Skeletal muscle tissue (tissue), 4 donors: ENCODE measurements around the gene TRPM6. TPM values are rescaled to one million over a fixed set of nuclear protein-coding genes. Genes with fewer than 3 reads are reported as not detected.

Source experiments
- H3K27ac ChIP-seq: one replicate; pipeline ENCODE4 v1.7.0; 2013; ENCODE audit warnings: mild to moderate bottlenecking, low read depth, low read length, inconsistent platforms
- H3K27me3 ChIP-seq, 3 donors: one replicate each; pipeline ENCODE4 v1.7.0; 2013; ENCODE audit warnings: low read length in 3 of 3; ENCODE audit not compliant: control insufficient read depth in 3 of 3, insufficient read depth in 3 of 3
- H3K36me3 ChIP-seq, 3 donors: one replicate each; pipeline ENCODE4 v1.7.0; 2013; ENCODE audit warnings: low read length in 3 of 3; ENCODE audit not compliant: control insufficient read depth in 3 of 3, insufficient read depth in 3 of 3
- H3K4me1 ChIP-seq, 3 donors: one replicate each; pipeline ENCODE4 v1.7.0; 2013; ENCODE audit warnings: low read length in 3 of 3, mild to moderate bottlenecking in 3 of 3; ENCODE audit not compliant: control insufficient read depth in 3 of 3, insufficient read depth in 3 of 3
- H3K4me3 ChIP-seq, 3 donors: one replicate each; pipeline ENCODE4 v1.7.0; 2013; ENCODE audit warnings: low read length in 3 of 3
- H3K9ac ChIP-seq, 3 donors: one replicate each; pipeline ENCODE4 v1.7.0; 2013; ENCODE audit warnings: low read length in 3 of 3, mild to moderate bottlenecking in 3 of 3, moderate library complexity in 2 of 3, low read depth in 1 of 3
- H3K9me3 ChIP-seq, 3 donors: one replicate each; pipeline ENCODE4 v1.7.0; 2013; ENCODE audit warnings: low read length in 3 of 3; ENCODE audit not compliant: control insufficient read depth in 3 of 3
- total RNA-seq: library from RNA; depleted of rRNA; stranded (reverse); fragments of >200 nt; gene quantifications from one replicate; pipeline ENCODE4 v1.2.3, GENCODE V29; 2014
- donor health status: Osteomylitis.

TRPM6 gene
- total RNA-seq, 1 donor from 2014 or later, result under 0.01 TPM

DNA sequence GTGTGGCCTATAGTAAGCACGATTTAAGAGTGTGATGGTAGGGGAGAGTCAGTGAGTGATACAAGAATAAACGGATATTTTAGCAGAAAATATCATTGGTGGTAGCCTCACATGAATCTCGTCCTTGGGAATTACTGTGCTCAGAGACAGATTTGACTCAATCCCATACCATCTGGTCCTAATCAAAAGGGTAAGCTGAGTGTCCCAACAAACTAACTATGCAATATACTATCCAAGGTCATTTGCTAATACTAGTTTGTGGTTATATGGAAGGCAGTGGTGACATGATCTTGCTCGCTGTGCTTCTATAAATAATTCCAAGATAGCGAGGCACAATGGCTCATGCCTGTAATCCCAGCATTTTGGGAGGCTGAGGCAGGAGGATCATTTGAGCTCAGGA, 103.2 kb downstream of the TRPM6 start:
- Histone ChIP-seq H3K9ac (no peak overlapping the region), H3K4me1 (no peaks in the 10 kb centered on the region), H3K4me3 (no peak overlapping the region), H3K27me3 (no peaks in the 10 kb centered on the region), H3K27ac (no peak overlapping the region), H3K9me3 (peaks cover 0 to 2% (median 0%) of the 10 kb centered on the region in 3 donors), H3K36me3 (no peaks in the 10 kb centered on the region)

DNA sequence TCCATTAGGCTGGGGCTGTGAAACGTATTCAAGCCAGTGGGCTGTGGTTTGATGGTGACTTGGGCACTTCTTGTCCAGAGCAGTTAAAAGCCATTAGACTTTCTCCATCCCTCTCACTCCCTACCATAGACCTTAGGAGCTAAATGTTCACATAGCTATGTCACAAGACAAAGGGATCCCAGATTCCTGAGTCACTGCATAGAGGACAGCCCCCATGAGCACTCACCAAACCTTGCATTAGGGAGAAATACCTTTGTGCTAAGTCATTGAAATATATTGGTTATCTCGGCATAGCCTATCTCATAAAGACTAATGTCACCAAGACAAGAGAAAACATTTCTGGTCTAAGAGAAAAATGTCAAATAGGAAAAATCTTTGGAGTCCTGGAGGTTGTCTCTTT, 104.3 kb downstream of the TRPM6 start:
- Histone ChIP-seq H3K9me3 (peaks cover 0 to 1% (median 0%) of the 10 kb centered on the region in 3 donors), H3K27ac (no peak overlapping the region), H3K36me3 (no peaks in the 10 kb centered on the region), H3K27me3 (no peaks in the 10 kb centered on the region), H3K9ac (no peak overlapping the region), H3K4me1 (no peaks in the 10 kb centered on the region), H3K4me3 (no peak overlapping the region)

DNA sequence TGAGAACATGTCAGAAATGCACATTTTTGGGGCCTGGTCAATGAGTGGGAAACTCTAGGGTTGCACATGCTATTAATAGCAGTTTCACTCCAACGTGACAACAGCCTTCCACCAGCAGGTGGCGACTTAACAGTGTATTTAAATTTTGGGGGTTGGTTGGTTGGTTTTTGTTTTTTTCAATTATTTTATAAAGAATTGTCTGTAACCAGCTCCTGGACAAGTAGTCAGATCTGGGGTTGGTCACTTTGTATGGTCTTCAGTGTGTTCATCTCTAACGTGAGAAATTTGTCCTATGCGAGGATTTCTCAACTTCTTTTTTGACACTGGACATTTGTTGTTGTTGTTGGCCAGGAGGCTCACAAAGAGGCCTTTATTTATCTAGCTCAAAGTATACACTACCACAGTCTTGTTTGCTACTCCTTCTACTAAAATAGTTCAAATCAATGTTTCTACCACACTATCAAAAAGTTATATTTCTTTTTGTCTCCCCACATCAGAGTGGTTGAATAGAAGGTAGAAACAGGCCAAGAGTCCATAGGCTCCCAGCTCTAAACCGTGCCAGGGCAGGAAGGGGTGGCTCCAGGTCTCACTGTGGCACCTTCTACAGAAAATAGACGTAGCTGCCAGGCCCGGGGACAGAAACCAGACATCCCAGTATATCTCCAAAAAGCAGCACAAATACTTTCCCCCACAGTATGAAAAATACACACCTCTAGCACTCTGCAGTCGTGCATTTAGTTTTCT, 110.4 kb downstream of the TRPM6 start:
- H3K9ac ChIP-seq, result no peak overlapping the region
- H3K27ac ChIP-seq, result no peak overlapping the region

DNA sequence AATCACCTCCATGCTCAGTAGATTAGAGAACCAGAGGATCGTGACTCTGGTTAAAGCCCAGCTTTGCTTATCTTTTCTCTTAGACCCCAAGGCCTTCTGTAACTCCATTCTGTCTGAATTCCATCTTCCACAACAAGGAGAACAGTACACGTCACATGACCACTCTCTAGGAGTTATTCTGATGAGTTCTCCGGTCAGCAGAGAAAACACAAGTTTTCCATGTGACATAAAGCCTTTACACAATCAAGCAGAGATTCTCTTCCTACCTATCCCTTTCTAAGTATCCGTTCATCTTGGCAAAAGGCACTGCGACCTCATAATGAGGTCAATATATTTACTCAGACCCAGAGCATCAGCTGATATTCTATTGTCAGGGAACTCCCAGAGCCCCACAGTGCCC, 112.3 kb downstream of the TRPM6 start:
- Histone ChIP-seq H3K4me1 (no peaks in the 10 kb centered on the region), H3K4me3 (no peak overlapping the region), H3K36me3 (no peaks in the 10 kb centered on the region), H3K9ac (no peak overlapping the region), H3K27me3 (peaks cover 0 to 4% (median 3%) of the 10 kb centered on the region in 3 donors), H3K9me3 (no peaks in the 10 kb centered on the region), H3K27ac (no peak overlapping the region)

More for the DNA sequence above, 110.4 kb downstream of the TRPM6 start:
- Histone ChIP-seq H3K9me3 (no peaks in the 10 kb centered on the region), H3K27me3 (no peaks in the 10 kb centered on the region), H3K4me3 (no peak overlapping the region), H3K4me1 (no peaks in the 10 kb centered on the region), H3K36me3 (no peaks in the 10 kb centered on the region)

DNA sequence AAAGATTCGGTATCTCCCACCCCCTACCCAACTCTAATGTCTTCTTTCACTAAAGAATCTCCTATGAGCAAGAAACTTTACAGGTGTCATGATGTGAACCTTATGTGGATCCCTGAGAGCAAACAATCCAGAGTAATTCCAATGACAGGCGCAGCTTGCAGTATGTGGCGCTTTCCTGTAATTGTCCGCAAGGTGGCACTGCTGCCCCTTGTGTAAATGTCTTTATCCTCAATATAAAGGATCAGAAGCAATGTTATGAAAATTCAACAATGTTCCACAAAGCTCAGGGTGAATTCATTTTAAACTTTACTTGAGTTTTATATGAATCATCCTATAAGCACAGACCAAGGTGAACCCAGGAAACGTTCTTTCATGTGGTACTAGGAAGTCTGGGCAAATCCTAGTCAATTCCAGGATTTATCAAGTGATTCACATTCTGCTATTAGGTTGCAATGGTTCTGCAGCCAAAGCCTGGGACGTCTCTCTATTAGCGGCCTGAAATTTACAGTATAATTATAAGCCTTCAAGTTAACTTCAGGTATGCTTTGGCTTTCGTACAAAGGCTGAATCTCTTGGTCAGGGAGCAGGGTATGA, 113.7 kb downstream of the TRPM6 start:
- Histone ChIP-seq H3K27ac (no peak overlapping the region), H3K36me3 (no peaks in the 10 kb centered on the region), H3K27me3 (peaks cover 0 to 4% (median 3%) of the 10 kb centered on the region in 3 donors), H3K4me1 (no peaks in the 10 kb centered on the region), H3K4me3 (no peak overlapping the region), H3K9ac (no peak overlapping the region), H3K9me3 (no peaks in the 10 kb centered on the region)

DNA sequence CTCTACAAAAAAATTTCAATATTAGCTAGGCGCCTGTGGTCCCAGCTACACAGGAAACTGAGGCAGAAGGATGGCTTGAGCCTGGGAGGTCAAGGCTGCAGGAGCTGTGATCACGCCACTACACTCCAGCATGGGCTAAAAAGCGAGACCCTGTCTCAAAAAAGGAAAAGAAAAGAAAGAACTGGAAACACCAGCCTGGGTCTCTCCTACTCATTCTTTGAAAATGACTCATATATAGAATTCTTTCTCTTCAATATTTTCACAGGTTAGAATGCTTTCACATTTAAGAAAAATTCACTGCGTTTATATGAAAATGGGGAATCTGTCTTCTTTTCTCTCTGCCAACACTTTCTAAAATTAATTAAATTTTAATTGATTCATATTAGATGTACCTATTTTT, 115.6 kb downstream of the TRPM6 start:
- H3K36me3 ChIP-seq, result no peaks in the 10 kb centered on the region
- H3K4me1 ChIP-seq, result no peaks in the 10 kb centered on the region
- H3K9ac ChIP-seq, result no peak overlapping the region
- H3K4me3 ChIP-seq, result no peak overlapping the region
- peaks cover 0 to 4% (median 3%) of the 10 kb centered on the region in 3 donors for H3K27me3 ChIP-seq
- no peaks in the 10 kb centered on the region for H3K9me3 ChIP-seq
- no peak overlapping the region for H3K27ac ChIP-seq

DNA sequence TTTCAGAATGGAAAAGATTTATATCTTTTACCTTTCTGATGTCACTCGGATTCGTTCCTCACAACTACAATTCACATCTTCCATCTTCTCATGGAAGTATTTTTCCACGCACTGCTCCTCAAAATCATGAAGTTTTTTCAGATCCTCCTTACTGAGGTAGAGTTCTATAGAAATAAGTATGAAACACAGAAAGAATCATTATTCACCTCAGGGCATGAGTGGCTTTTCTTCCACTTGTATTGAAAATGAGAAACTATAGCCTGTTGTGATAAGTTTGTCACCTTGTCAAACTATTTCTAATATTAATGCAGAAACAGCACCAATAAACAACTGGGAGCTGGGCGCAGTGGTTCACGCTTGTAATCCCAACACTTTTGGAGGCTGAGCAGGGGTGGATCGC, 116.0 kb downstream of the TRPM6 start:
- Histone ChIP-seq H3K4me3 (no peak overlapping the region), H3K9me3 (no peaks in the 10 kb centered on the region), H3K4me1 (no peaks in the 10 kb centered on the region), H3K27me3 (peaks cover 0 to 4% (median 3%) of the 10 kb centered on the region in 3 donors), H3K27ac (no peak overlapping the region), H3K36me3 (no peaks in the 10 kb centered on the region), H3K9ac (no peak overlapping the region)

DNA sequence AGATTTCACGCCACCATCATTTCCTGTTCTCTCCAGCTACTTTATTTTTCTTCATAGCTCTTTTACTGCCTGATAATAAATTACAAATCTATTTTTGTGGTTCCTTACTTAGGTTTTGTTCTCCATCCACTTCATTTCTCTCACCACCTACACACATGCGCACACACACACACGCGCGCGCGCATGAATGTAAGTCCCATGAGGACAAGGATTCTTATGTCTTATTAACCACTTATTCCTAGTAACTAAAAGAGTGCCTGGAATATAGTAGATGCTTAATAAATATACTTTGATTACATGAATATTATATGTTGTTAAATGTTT, 116.5 kb downstream of the TRPM6 start:
- H3K27me3 ChIP-seq, result peaks cover 0 to 4% (median 3%) of the 10 kb centered on the region in 3 donors

DNA sequence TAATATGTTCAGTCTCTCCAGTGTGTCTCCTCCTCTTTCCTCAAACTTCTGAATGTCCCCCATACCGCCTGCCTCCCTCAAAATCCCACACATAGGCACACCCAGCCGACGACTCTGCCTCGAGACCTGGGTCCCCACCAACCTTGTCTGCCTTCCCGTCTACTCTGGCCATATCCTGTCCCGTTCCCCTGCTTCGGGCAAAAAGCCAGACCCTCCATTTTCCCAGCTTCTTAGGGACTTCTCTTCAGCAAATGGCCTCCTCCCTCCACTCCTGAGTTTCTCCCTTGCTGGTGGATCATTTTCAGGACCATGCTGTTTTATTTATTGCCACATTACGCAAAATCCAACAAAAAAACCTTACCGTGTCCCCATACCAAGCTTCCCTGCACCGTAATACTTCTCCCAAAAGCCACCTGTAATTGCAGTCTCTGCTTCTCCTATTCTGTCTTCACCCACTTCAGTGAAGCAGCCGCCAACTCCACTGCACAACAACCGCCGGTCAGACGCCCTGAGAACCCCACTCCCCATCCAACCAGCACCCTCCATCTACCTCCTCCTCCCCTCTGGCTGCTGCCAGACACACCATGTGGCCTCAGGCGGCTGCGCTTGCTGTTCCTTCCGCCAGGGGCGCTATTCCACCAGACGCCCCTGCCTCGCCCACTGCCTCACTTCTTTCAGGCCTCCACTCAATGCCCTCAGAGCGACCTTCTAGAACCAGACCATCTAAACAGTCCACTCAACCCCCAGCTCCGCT, 117.0 kb downstream of the TRPM6 start:
- no peaks in the 10 kb centered on the region for H3K36me3 ChIP-seq
- no peaks in the 10 kb centered on the region for H3K9me3 ChIP-seq
- no peak overlapping the region for H3K4me3 ChIP-seq
- H3K9ac ChIP-seq, result no peak overlapping the region
- no peaks in the 10 kb centered on the region for H3K4me1 ChIP-seq
- no peak overlapping the region for H3K27ac ChIP-seq
- peaks cover 0 to 4% (median 3%) of the 10 kb centered on the region in 3 donors for H3K27me3 ChIP-seq

More for the DNA sequence above, 116.5 kb downstream of the TRPM6 start:
- H3K36me3 ChIP-seq, result no peaks in the 10 kb centered on the region
- no peaks in the 10 kb centered on the region for H3K4me1 ChIP-seq
- no peaks in the 10 kb centered on the region for H3K9me3 ChIP-seq
- H3K27ac ChIP-seq, result no peak overlapping the region
- no peak overlapping the region for H3K9ac ChIP-seq
- no peak overlapping the region for H3K4me3 ChIP-seq

DNA sequence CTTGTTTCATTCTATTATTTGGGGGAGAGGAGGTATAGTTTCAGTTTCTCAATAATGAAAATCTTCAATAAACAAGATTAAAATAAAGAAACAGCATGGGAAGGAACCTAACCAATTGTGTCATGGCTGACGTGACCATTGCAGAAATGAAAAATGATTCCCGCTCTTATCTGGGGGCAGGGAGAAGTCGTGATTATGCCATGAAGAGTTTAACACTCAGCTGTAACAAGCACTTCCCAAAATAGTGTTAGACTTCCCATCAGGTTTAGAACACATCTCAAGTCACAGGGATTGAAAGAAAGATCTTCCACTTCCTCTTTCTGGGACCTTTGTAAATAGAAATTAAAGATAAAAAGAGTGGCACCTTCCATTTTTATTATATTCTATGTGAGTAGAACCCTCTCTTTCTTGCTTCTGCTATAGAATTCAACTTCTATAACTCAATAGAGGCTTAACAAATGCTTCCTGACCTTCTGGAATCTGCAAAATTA, 122.2 kb downstream of the TRPM6 start:
- Histone ChIP-seq H3K27ac (no peak overlapping the region), H3K4me3 (no peak overlapping the region), H3K9ac (no peak overlapping the region), H3K9me3 (no peaks in the 10 kb centered on the region), H3K36me3 (no peaks in the 10 kb centered on the region), H3K27me3 (peaks cover 0 to 2% (median 0%) of the 10 kb centered on the region in 3 donors), H3K4me1 (no peaks in the 10 kb centered on the region)
